B cell (primary cell): ENCODE data around the gene NBEAL1.

Experiments
- CTCF ChIP-seq: fragments of 200-600 bp; IDR thresholded peaks from one replicate; pipeline ENCODE4 v1.8.0; 2022; ENCODE audit warnings: antibody characterized with exemption, mild to moderate bottlenecking
- EZH2 ChIP-seq: IDR thresholded peaks from 2 replicates; pipeline ENCODE4 v1.6.1; 2012; ENCODE audit warnings: borderline replicate concordance, low read depth, mild to moderate bottlenecking, moderate library complexity, low read length; ENCODE audit not compliant: insufficient read depth, poor library complexity, severe bottlenecking

DNA sequence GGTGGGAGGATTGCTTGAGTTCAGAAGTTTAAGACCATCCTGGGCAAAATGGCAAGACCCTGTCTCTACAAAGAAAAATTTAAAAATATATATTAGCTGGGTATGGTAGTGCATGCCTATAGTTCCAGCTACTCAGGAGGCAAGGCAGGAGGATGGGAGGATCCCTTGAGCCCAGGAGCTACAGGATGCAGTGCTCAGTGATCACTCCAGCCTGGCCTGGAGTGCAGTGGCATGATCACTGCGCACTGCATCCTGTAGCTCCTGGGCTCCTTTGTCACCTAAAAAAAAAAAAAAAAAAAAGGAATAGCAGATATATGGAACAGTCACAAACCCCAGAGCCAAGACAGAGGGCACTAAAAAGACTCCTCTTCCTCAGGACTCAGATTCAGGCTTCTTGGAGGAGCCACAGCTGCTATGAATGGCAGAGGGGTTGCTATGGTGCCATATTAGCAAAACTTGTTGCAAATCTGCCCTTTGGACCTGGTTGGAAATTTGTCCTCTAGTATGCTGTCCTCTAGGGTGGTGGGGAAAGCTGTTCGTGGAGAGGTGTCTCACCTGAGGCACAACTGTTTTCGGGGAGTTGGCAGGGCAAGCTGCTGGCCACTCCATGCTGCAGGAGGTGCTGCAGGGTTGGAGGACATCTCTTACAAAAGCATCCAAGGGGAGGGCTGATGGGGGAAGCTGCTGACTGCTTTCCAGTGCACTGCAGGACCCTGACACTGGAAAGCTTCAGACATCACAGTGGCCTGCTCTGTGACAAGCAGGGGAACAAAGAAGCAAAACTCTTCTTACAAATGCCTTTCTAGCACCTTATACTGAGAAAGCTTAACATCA is 246.9 kb downstream of the NBEAL1 start:
- TF ChIP-seq CTCF (no peak), EZH2 (no peak)
